GM12865 (cell line): ENCODE data around the gene STX18.

Source experiments
- DNase-seq: peaks from one replicate; pipeline ENCODE4 v3.0.0; 2010; ENCODE audit warnings: low read depth
- H3K4me3 ChIP-seq: 2 replicates; pipeline ENCODE4 v1.5.1; 2011; ENCODE audit warnings: mild to moderate bottlenecking, low read depth, low read length, control low read depth
- TF ChIP-seq, protein P1 (sequence below): IDR thresholded peaks from 2 replicates; pipeline ENCODE4 v1.5.1; 2011; ENCODE audit warnings: low read length, control low read depth, low read depth, inconsistent platforms; ENCODE audit not compliant: insufficient read depth; ENCODE audit errors: missing control alignments

STX18 gene

DNA sequence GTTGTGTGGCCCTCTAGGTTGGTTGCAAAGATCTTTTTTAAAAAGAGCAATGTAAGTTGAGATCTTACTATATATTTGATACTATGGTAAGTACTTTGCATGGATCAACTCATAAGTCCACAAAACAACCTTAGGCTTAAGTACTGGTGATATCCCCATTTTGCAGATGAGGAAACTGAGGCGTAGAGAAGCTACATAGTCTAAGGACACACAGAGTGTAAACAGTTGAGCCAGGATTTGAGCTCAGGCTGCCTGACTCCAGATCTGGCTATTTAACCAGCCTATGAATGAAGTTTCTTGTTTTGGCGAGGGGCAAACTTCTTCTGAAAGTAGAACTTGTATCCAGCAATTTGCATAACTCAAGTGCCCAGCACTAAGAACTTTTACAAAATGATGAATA lies 38.6 kb upstream of the STX18 start:
- DNase-seq = no peak
- TF ChIP-seq, protein P1, sequence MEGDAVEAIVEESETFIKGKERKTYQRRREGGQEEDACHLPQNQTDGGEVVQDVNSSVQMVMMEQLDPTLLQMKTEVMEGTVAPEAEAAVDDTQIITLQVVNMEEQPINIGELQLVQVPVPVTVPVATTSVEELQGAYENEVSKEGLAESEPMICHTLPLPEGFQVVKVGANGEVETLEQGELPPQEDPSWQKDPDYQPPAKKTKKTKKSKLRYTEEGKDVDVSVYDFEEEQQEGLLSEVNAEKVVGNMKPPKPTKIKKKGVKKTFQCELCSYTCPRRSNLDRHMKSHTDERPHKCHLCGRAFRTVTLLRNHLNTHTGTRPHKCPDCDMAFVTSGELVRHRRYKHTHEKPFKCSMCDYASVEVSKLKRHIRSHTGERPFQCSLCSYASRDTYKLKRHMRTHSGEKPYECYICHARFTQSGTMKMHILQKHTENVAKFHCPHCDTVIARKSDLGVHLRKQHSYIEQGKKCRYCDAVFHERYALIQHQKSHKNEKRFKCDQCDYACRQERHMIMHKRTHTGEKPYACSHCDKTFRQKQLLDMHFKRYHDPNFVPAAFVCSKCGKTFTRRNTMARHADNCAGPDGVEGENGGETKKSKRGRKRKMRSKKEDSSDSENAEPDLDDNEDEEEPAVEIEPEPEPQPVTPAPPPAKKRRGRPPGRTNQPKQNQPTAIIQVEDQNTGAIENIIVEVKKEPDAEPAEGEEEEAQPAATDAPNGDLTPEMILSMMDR = no peak
- no peak overlapping the region for H3K4me3 ChIP-seq

DNA sequence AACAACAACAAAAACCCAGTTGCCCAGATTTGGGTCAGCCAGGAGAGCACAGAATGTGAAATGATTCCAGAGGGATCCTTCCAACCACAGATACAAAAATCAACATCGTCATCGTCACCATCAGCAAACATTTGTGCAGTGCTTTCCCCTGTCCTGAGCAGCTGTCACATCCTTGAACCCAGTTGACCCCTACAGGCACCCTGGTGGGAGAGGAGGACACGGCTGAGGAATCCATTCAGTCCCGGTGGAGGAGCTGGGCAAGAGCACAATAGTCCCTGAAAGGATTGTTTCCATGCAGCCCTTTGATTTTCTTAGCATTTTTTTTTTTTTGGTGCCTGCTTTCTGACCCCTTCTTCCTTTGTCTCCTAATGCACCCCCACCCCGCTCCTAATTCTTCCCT lies 37.1 kb upstream of the STX18 start:
- H3K4me3 ChIP-seq = no peak overlapping the region
- no peak for DNase-seq
- TF ChIP-seq, protein P1 = no peak

GRCh38 chr4:4577359-4577875 lies 35.6 kb upstream of the STX18 start:
- TF ChIP-seq, protein P1 = no peak
- no peak for DNase-seq
- no peak overlapping the region for H3K4me3 ChIP-seq

- DNase-seq = peak; percentile 71
- TF ChIP-seq, protein P1 = peak; percentile 17
- peak overlapping the region; percentile 56 for H3K4me3 ChIP-seq
Measured at GRCh38 chr4:4575284-4576211, 33.7 kb upstream of the STX18 start.

DNA sequence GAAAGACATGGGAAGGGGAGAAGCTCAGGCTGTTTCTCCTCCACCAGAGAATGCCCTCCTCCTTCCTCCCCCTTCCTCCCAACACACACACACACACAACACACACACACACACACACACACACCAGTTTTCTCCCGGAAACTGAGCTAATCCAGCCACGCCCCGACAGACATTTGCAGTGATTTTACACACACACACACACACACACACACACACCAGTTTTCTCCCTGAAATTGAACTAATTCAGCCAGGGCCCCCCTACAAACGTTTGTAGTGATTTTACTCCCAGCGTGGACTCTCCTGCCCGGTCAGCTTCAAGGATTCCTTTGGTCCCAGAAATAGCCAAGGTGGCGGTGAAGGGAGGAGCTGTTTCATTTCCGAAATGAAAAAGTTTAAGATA lies 32.9 kb upstream of the STX18 start:
- DNase-seq = peak; percentile 60
- TF ChIP-seq, protein P1 = no peak
- H3K4me3 ChIP-seq = peak overlapping the region; percentile 56

DNA sequence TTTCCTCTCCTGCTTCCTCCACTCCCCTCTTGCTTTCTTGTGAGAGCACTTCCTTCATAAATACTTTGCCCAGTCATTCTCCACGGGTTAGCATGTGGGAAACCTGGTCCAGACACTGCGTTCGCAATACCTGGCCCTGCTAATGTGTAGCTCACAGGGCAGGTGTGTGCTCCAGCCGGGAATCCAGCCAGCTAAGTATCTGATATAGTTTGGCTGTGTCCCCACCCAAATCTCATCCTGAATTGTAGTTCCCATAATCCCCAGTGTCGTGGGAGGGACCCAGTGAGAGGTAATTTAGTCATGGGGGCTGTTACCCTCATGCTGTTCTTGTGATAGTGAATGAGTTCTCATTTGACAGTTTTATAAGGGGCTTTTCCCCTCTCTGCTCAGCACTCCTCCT lies 32.2 kb upstream of the STX18 start:
- TF ChIP-seq, protein P1 = no peak
- H3K4me3 ChIP-seq = no peak overlapping the region
- DNase-seq = no peak
